RWPE1 (cell line): ENCODE data around the gene NTN1.

ENCODE experiments used
- CTCF ChIA-PET: fragments of 350-600 bp; sonication (Branson Sonifier 250); formaldehyde crosslinking; extraction: SDS; loops from one replicate; lab custom pipeline; 2021; lab: Yijun Ruan, JAX
- POLR2A ChIA-PET: fragments of 400-600 bp; formaldehyde crosslinking; extraction: SDS; loops from one replicate; lab custom pipeline; 2020; ENCODE audit warnings: antibody characterized with exemption; ENCODE audit not compliant: low non-redundant PET; lab: Yijun Ruan, JAX
- DNase-seq: peaks from one replicate; pipeline ENCODE4 v3.0.0; 2012; ENCODE audit warnings: low spot score
- H3K27ac ChIP-seq: fragments of 450-650 bp; 2 replicates; pipeline ENCODE4 v1.5.1; 2017
- TF ChIP-seq, protein P1 (sequence below): fragments of 450-650 bp; conservative IDR thresholded peaks from 2 replicates; pipeline ENCODE4 v1.5.1; 2017; ENCODE audit warnings: low read depth, mild to moderate bottlenecking

Gene NTN1

DNA sequence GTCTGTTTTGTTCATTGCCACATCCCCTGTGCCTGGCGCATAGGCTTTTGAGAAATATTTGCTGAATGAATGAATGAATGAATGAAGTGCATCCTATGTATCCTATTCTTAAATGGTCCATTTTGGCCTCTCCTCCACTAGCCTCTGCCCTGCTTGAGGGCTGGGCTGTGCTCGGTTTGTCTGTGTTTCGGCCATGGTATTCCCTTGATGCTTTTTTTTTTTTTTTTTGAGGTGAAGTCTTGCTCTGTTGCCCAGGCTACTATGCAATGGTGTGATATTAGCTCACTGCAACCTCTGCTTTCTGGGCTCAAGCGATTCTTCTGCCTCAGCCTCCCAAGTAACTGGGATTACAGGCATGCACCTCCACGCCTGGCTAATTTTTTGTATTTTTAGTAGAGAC is 110.1 kb downstream of the NTN1 start:
- ChIA-PET POLR2A (no interaction called here), CTCF (no interaction called here)
- H3K27ac ChIP-seq = no peak overlapping the region
- DNase-seq = no peak
- TF ChIP-seq, protein P1, sequence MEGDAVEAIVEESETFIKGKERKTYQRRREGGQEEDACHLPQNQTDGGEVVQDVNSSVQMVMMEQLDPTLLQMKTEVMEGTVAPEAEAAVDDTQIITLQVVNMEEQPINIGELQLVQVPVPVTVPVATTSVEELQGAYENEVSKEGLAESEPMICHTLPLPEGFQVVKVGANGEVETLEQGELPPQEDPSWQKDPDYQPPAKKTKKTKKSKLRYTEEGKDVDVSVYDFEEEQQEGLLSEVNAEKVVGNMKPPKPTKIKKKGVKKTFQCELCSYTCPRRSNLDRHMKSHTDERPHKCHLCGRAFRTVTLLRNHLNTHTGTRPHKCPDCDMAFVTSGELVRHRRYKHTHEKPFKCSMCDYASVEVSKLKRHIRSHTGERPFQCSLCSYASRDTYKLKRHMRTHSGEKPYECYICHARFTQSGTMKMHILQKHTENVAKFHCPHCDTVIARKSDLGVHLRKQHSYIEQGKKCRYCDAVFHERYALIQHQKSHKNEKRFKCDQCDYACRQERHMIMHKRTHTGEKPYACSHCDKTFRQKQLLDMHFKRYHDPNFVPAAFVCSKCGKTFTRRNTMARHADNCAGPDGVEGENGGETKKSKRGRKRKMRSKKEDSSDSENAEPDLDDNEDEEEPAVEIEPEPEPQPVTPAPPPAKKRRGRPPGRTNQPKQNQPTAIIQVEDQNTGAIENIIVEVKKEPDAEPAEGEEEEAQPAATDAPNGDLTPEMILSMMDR = no peak

- POLR2A ChIA-PET = no interaction called here
- no peak for DNase-seq
- CTCF ChIA-PET = no interaction called here
- TF ChIP-seq, protein P1 = no peak
- H3K27ac ChIP-seq = no peak overlapping the region
Observed at GRCh38 chr17:9132291-9132690, 111.0 kb downstream of the NTN1 start.

DNA sequence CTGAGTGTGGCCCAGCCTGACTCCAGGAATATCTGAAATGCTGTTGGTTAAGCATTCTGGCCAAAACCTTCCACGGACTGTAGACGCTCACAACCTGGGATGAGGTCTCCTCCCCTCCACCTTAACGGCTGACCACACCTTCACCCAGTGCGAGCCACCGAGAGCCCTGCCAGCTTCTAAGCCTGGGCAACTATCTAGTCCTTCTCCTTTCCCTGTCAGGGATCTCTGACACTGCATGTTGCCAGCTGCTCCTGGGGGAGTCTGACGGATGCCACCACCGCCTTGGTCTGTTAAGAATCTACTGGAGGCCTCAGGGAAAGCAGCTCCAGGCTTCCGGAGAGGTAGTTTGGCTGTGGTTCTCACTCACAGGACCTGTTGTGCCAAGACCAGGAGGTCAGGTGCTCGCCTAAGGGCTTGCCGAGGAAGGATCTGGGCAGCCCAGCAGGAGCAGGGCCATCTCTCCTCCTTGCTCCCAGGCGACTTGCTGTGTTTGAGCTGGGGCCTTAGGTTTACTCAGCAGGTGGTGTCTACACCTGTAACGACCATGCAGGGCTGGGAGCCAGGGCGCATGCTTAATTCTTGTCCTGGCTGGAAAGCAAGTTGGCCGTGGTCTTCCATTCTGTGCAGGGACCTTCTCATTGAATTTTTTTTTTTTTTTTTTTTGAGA is 111.8 kb downstream of the NTN1 start:
- DNase-seq = no peak
- TF ChIP-seq, protein P1 = no peak
- H3K27ac ChIP-seq = no peak overlapping the region
- ChIA-PET POLR2A (no interaction called here), CTCF (interaction anchor here (0.7 kb wide), 1 partner anchor 30 kb away, joined by 3 read pairs; no protein-coding TSS in a partner anchor)

GRCh38 chr17:9138161-9138717 is 116.9 kb downstream of the NTN1 start:
- ChIA-PET CTCF (no interaction called here), POLR2A (no interaction called here)
- no peak for DNase-seq
- H3K27ac ChIP-seq = no peak overlapping the region
- TF ChIP-seq, protein P1 = no peak

DNA sequence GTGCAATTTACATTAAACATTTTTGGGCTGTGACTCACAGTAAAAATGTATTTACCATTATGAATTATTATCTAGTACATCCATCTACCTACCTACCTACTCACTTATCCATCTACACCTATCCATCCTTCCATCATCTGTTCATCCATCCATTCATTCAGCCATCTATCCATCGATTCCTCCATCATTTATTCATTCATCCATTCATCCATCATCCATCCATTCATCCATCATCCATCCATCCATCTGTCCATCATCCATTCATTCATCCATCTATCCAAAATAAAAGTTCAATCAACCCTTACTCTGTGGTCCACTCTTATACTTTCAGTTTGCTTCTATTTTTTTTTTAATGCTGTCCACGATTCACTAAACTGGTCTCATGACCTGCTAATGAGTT is 118.4 kb downstream of the NTN1 start:
- POLR2A ChIA-PET = no interaction called here
- H3K27ac ChIP-seq = no peak overlapping the region
- TF ChIP-seq, protein P1 = no peak
- CTCF ChIA-PET = interaction anchor here (1.2 kb wide), 1 partner anchor 23 kb away, joined by 3 read pairs; no protein-coding TSS in a partner anchor
- no peak for DNase-seq

GRCh38 chr17:9140550-9141424 is 119.5 kb downstream of the NTN1 start:
- POLR2A ChIA-PET = no interaction called here
- CTCF ChIA-PET = interaction anchor here (0.6 kb wide), 1 partner anchor 68 kb away, joined by 6 read pairs; no protein-coding TSS in a partner anchor
- TF ChIP-seq, protein P1 = no peak
- H3K27ac ChIP-seq = no peak overlapping the region
- DNase-seq = no peak
